ENCODE results near the gene TLCD5.

TLCD5 gene

GRCh38 chr11:120324932-120325810 lies at the start of gene TLCD5:
Gene TLCD5 (plus strand): TSS chr11:120325299. CDS start chr11:120327442, 2,143 bp downstream.
- peak; percentile 85 for DNase-seq

- no peak for DNase-seq
These were observed 45.6 kb upstream of the TLCD5 start for GRCh38 chr11:120279502-120279901.

GRCh38 chr11:120280600-120281051 lies 44.5 kb upstream of the TLCD5 start:
- DNase-seq, result no peak

DNA sequence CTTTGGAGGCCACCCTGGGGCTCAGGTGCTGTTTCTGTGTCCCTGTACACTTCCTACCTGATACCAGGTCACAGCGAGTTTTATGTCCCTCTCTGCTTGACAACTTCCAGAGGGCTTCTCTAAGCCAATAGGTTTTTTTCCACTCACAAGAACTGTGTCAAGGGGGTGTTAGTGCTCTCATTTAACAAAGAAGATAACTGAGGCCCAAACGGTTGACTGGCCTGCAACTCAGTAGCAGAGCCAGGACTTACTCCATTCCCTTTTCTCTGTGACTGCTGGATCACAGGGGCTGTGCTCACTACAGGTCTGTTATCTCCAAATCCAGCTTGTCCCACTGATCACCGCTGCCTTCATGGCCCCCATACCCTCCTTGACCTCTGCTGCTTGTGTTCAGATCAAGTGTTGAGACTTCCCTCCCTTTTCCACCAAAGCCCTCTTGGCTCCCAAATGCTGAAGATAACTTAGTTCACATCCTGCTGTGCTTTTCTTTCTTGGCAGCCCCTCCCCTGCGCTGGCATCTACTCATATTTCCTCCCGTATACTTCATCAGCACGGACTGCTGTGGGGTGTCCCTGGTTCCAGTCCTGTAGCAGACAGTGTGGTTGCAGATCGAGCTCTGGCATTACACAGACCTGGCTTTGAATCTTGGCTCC lies 43.8 kb upstream of the TLCD5 start:
- DNase-seq, result no peak

GRCh38 chr11:120283124-120283523 lies 42.0 kb upstream of the TLCD5 start:
- DNase-seq, result no peak

GRCh38 chr11:120284272-120284671 lies 40.8 kb upstream of the TLCD5 start:
- no peak for DNase-seq

DNA sequence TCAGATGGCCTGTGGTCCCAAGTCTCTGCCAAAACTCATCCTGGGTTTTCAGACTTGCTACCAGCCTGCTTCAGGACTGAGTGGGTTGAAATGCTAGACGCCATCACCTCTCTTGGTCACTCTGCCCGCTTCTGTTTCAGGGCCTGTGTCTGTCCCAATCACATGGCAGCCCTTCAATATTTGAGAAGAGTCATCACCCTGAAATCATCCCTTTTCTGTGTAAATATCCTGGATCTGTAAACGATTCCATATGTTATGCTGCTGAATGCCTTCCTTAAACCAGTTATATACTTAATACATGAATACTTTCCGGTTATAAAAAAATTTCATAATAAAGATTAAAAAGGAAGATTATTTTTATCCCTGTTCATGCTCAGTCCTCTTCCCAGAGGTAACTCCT lies 39.8 kb upstream of the TLCD5 start:
- DNase-seq, result no peak

GRCh38 chr11:120288021-120288420 lies 37.1 kb upstream of the TLCD5 start:
- DNase-seq, result no peak

GRCh38 chr11:120289426-120289825 lies 35.7 kb upstream of the TLCD5 start:
- DNase-seq, result no peak

GRCh38 chr11:120290956-120291355 lies 34.1 kb upstream of the TLCD5 start:
- no peak for DNase-seq

GRCh38 chr11:120293038-120293800 lies 31.9 kb upstream of the TLCD5 start:
- no peak for DNase-seq

GRCh38 chr11:120294096-120294495 lies 31.0 kb upstream of the TLCD5 start:
- DNase-seq, result no peak

GRCh38 chr11:120295099-120295498 lies 30.0 kb upstream of the TLCD5 start:
- DNase-seq, result no peak

DNA sequence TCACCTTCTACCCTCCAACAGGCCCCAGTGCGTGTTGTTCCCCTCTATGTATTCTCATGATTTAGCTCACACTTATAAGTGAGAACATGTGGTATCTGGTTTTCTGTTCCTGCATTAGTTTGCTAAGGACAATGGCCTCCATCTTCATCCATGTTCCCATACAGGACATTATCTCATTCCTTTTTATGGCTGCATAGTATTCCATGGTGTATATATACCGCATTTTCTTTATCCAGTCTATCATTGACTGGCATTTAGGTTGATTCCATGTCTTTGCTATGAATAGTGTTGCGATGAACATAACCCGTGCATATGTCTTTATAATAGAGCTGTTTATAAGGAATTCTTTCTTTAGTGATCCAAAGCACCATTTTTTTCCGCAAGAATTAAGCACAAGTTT lies 28.5 kb upstream of the TLCD5 start:
- no peak for DNase-seq

- DNase-seq, result no peak
These were observed 26.6 kb upstream of the TLCD5 start for GRCh38 chr11:120298461-120298860.

GRCh38 chr11:120302001-120302805 lies 22.9 kb upstream of the TLCD5 start:
- DNase-seq, result no peak

- peak; percentile 54 for DNase-seq
These were observed 22.0 kb upstream of the TLCD5 start for GRCh38 chr11:120303004-120303637.

GRCh38 chr11:120304526-120304925 lies 20.6 kb upstream of the TLCD5 start:
- no peak for DNase-seq

GRCh38 chr11:120305286-120305685 lies 19.8 kb upstream of the TLCD5 start:
- DNase-seq, result no peak

GRCh38 chr11:120306519-120307242 lies 18.4 kb upstream of the TLCD5 start:
- peak; percentile 50 for DNase-seq

GRCh38 chr11:120307476-120307875 lies 17.6 kb upstream of the TLCD5 start:
- no peak for DNase-seq

Data from left hindlimb (tissue), 1 donor.